Raji (cell line): ENCODE data around the gene NUMA1.

Experiments used
- POLR2A ChIP-seq: IDR thresholded peaks from 2 replicates; pipeline ENCODE4 v1.6.1; 2011; ENCODE audit warnings: low read depth, low read length, control low read depth; ENCODE audit not compliant: insufficient read depth

Gene NUMA1

DNA sequence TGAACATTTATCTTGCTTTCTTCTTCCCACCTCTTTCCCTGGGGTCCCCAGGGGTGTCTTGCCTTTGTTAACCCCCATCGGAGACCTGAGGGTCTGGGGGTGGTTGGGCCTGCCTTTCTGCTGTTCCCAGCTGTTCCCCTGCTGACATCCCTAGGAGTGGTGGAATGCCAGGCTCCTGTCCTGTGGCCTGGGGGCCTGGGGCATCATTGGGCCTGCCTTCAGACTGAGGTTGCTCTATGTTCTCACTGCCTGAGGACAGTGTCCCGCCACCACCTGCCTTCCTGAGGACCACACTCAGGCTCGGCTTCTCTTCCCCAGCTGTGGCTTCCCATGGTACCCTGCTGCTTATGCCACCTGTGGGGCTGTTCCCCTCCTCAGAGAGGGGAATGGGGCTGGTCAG is 82.7 kb downstream of the NUMA1 start:
- no peak for TF ChIP-seq POLR2A

- TF ChIP-seq POLR2A, result no peak
Observed at GRCh38 chr11:71996946-71997345, 83.4 kb downstream of the NUMA1 start.

GRCh38 chr11:71996517-71996916 is 83.8 kb downstream of the NUMA1 start:
- no peak for TF ChIP-seq POLR2A

DNA sequence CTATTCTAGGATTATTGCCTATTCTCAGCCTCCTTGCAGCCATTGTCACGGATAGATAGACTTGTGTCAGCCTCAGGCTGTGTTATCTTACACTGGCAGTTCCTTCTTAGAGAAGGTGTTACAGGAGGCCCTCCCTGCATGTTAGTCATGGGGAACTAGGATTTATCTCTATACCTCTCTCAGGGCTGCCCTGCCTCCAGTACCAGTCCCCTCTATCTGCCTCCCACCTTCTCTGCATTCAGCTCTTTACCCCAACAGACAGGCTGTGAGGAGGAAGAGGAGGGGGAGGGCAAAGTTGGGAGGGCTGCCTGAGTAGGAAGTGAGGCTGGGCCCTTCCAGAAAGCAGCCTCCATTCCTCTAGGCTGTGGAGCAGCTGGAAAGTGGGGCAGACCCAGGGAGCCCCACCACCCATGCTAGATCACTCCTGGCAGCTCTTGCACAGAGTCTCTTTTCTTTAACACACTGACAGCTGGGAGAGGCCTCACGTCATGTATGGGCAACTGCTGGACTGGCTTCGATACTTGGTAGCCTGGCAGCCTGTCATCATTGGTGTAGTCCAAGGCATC is 84.5 kb downstream of the NUMA1 start:
- TF ChIP-seq POLR2A, result no peak

DNA sequence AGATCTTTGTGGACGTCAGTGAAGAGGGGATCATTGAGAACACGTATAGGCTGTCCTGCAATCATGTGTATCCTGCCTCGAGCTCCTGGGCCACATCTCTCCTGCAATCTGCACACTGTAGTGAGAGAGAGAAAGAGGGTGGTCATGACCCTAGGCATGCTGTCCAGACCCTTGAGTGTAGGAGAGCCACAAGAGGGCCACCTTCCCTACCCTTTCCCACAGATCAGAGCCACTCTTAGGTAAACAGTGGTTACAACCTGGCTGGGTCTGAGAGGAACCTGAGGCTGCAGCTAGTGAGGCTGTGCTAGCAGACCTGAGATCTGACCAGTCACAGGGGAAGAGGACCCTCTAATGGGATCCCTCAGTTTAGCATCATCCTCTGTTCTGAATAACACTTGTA is 85.6 kb downstream of the NUMA1 start:
- TF ChIP-seq POLR2A, result no peak

- no peak for TF ChIP-seq POLR2A
Observed at GRCh38 chr11:71992136-71992730, 88.1 kb downstream of the NUMA1 start.

DNA sequence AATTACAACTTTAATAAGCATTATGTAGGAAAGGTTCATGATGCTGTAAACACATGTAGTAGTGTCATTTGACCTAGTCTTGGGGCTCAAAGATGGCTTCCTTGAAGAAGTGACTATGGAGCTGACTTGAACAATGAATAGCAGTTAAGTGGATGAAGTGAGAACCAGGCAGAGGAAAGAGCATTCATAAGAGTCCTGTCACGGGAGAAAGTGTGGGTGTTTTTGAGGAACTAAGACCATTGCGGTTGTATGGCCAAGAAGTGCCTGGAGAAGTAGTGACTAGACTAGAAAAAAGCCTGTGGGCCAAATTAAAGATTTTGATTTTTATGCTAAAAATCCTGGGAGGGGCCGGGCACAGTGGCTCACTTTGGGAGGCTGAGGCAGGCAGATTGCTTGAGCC is 88.8 kb downstream of the NUMA1 start:
- no peak for TF ChIP-seq POLR2A

GRCh38 chr11:71990701-71991100 is 89.6 kb downstream of the NUMA1 start:
- TF ChIP-seq POLR2A, result no peak

DNA sequence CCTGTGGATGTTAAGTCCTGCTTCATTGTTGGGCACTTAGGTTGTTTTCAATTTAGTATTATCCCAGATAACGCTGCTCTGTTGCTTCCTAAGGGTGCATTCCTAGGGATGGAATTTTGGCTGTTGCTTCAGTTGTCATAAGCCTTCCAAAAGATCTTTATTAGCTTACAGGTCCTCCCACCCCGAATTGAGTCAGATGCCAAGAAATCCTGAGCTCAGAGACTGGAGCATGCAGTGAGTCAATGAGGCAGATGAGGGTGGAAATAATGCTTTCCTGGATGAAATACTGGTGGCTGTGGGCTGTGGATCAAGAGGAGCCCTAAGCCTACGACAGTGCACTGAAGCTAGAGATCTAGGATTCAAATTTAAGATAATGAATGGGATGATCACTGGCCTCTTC is 92.3 kb downstream of the NUMA1 start:
- TF ChIP-seq POLR2A, result no peak

- TF ChIP-seq POLR2A, result no peak
Observed at GRCh38 chr11:71987521-71987920, 92.8 kb downstream of the NUMA1 start.

- no peak for TF ChIP-seq POLR2A
Observed at GRCh38 chr11:71986131-71986530, 94.2 kb downstream of the NUMA1 start.

DNA sequence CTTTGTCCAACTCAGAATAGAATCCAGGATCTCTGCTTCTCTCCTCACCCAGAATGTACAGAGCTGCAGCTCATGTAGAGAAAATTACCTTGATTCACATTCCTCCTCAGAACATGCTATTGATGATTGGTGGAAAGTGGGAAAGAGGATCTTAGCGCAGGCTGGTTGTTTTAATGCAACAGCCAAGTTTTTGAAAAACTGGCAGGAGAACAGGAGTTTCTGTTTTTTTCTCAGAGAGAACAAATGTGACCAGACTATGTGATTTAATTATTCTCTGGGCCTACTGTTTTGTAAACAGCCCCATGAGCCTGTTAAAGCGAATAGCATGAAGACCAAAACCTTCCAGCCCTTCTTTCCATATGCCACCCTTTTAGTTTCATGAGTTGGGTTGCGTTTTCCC is 100.7 kb downstream of the NUMA1 start:
- TF ChIP-seq POLR2A, result no peak

- TF ChIP-seq POLR2A, result no peak
Observed at GRCh38 chr11:71979094-71979493, 101.2 kb downstream of the NUMA1 start.

- no peak for TF ChIP-seq POLR2A
Observed at GRCh38 chr11:71977743-71978418, 102.5 kb downstream of the NUMA1 start.

DNA sequence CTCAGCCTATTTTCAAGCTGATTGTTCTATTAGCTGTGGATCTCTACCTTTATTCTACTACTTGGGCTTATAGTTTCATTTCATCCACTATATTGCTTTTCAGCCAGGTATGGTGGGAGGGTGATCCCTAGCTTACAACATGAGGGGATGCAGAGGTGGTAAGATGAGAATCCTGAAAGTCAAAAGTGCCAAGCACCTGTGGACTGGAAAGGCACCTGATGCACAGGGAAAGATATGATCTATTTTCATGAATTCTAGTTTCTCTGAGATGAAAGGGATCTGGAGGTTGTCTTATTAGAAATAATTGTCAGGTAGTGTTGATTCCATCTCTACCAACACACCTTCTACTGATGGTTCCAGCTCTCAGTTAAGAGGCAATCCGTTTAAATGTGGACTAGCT is 103.3 kb downstream of the NUMA1 start:
- no peak for TF ChIP-seq POLR2A

GRCh38 chr11:71976551-71976950 is 103.8 kb downstream of the NUMA1 start:
- TF ChIP-seq POLR2A, result no peak

DNA sequence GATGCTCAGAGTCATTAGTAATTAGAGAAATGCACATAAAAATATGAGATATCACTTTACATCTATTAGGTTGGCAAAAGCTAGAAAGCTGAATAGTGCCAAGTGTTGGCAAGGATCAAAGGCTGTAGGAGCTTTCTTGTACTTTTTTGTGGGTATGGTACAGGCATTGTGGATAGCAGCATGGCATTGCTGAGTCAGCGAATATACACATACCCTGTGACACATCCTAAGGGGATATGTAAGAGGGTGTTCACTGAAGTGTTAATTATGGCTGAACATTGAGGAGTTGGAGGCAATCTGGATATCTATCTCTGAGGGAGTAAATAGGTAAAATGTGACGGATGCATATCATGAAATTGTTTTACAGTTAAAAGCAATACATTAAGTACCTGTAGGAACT is 108.7 kb downstream of the NUMA1 start:
- TF ChIP-seq POLR2A, result no peak
